ENCODE measurements around the gene IL15. TPM values are rescaled to one million over a fixed set of nuclear protein-coding genes. Genes with fewer than 3 reads are reported as not detected.
"Not testable (repeated sequence)": the region's sequence is repeated elsewhere in the genome, so short reads cannot be mapped to it uniquely, and the experiment has no call there.

IL15 gene
- total RNA-seq, 1 experiment from 2014 or later = 8.9 TPM

- no peak for DNase-seq (ENCODE audit: low read depth in 1 of 2, low spot score in 2 of 2)
- no peaks in the 10 kb centered on the region for H3K36me3 ChIP-seq
- no peak overlapping the region for H3K27ac ChIP-seq
Measured at GRCh38 chr4:141730805-141731204, 94.4 kb downstream of the IL15 start.

DNA sequence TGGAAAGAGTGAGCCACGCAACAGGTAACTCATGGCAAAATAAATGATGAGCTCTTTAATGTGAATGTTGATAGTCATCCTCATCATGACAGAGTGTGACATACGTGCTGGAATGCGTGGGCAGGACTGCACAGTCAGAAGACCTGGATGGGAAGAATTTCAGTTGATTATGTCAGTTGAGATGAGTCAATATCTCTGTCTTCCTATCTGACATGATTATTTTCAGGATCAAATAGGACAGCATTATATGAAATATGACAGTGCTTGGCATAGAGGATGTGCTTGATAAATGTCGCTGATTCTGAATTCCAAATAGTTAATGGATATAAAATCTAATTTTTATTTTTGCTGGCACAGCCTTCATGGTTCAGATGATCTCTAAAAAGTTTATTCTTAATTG is 95.1 kb downstream of the IL15 start:
- no peak overlapping the region for H3K27ac ChIP-seq
- H3K27me3 ChIP-seq (replicated peaks) = no peaks in the 10 kb centered on the region
- no peaks in the 10 kb centered on the region for H3K36me3 ChIP-seq
- H3K9me3 ChIP-seq (replicated peaks) = no peaks in the 10 kb centered on the region
- H3K4me1 ChIP-seq (replicated peaks) = no peaks in the 10 kb centered on the region
- H3K4me3 ChIP-seq = no peak overlapping the region
- no peak for DNase-seq (ENCODE audit: low read depth in 1 of 2, low spot score in 2 of 2)

More at GRCh38 chr4:141730805-141731204, 94.4 kb downstream of the IL15 start:
- H3K4me3 ChIP-seq = no peak overlapping the region
- H3K27me3 ChIP-seq (replicated peaks) = no peaks in the 10 kb centered on the region
- no peaks in the 10 kb centered on the region for H3K4me1 ChIP-seq (replicated peaks)
- no peaks in the 10 kb centered on the region for H3K9me3 ChIP-seq (replicated peaks)

DNA sequence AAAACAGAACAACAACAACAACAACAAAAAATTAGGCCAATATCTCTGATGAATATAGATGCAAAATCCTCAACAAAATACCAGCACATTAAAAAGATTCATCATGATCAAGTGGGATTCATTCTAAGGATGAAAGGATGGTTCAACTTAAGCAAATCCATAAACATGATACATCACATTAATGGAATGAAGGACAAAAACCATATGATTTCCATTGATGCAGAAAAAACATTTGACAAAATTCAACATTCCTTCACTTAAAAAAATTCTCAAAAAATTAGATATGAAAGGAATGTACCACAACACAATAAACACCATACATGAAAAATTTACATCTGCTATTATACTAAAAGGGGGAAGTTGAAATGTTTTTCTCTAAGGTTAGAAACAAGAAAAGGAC is 103.3 kb downstream of the IL15 start:
- no peak overlapping the region for H3K27ac ChIP-seq
- no peak overlapping the region for H3K4me3 ChIP-seq
- H3K36me3 ChIP-seq = no peaks in the 10 kb centered on the region
- H3K9me3 ChIP-seq (replicated peaks) = no peaks in the 10 kb centered on the region
- DNase-seq (ENCODE audit: low read depth in 1 of 2, low spot score in 2 of 2) = no peak
- no peaks in the 10 kb centered on the region for H3K27me3 ChIP-seq (replicated peaks)
- no peaks in the 10 kb centered on the region for H3K4me1 ChIP-seq (replicated peaks)

DNA sequence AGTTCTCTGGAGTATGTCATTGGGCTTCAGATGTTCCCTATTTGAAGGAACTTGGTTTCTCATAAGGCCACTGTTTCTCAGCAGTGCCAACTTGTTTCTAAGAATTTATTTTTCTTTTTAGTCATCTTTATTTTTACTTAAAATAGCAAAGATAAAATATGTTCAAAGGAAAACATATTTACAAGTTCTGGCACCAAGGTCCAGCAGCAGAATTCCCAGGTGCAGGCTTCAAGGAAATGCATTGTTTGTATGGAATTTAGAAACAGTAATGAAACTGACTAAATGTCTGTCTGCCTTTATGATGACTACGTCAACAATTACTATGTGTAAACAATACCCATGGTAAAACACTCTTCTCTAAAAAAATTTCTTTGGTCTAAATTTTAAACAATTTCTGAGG is 109.6 kb downstream of the IL15 start:
- Histone ChIP-seq H3K4me1 (replicated peaks) (0 out of 2 replicates have a peak, but pooled peaks cover 4% of the 10 kb centered on the region), H3K9me3 (replicated peaks) (no peaks in the 10 kb centered on the region), H3K4me3 (no peak overlapping the region), H3K27ac (no peak overlapping the region), H3K36me3 (no peaks in the 10 kb centered on the region), H3K27me3 (replicated peaks) (no peaks in the 10 kb centered on the region)
- DNase-seq (ENCODE audit: low read depth in 1 of 2, low spot score in 2 of 2) = no peak

GRCh38 chr4:141751806-141752205 is 115.4 kb downstream of the IL15 start:
- not testable (repeated sequence) for H3K27me3 ChIP-seq (replicated peaks); H3K36me3 ChIP-seq; H3K4me3 ChIP-seq; H3K4me1 ChIP-seq (replicated peaks); H3K9me3 ChIP-seq (replicated peaks); H3K27ac ChIP-seq; DNase-seq (ENCODE audit: low read depth in 1 of 2, low spot score in 2 of 2)

DNA sequence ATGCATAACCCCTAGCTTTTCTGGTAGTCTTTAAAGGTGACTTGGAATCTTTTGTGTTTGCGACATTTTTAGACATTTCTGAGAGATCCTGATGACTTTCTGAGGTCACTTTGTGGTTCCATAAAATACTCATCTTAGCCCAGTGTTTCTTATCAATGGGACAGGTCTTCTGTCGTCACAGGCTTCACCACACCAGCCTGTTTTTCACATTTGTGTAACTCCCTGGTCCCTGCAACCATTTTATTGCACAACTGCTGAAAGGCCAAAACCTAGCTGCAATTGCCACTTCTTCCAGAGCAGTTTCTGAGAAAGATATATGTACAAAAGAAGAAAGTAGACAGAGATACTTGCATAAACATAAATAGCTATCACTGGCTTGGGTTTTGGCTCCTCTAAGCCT is 120.9 kb downstream of the IL15 start:
- no peaks in the 10 kb centered on the region for H3K9me3 ChIP-seq (replicated peaks)
- no peak overlapping the region for H3K27ac ChIP-seq
- H3K4me3 ChIP-seq = no peak overlapping the region
- H3K4me1 ChIP-seq (replicated peaks) = no peaks in the 10 kb centered on the region
- no peaks in the 10 kb centered on the region for H3K36me3 ChIP-seq
- H3K27me3 ChIP-seq (replicated peaks) = no peaks in the 10 kb centered on the region
- no peak for DNase-seq (ENCODE audit: low read depth in 1 of 2, low spot score in 2 of 2)

DNA sequence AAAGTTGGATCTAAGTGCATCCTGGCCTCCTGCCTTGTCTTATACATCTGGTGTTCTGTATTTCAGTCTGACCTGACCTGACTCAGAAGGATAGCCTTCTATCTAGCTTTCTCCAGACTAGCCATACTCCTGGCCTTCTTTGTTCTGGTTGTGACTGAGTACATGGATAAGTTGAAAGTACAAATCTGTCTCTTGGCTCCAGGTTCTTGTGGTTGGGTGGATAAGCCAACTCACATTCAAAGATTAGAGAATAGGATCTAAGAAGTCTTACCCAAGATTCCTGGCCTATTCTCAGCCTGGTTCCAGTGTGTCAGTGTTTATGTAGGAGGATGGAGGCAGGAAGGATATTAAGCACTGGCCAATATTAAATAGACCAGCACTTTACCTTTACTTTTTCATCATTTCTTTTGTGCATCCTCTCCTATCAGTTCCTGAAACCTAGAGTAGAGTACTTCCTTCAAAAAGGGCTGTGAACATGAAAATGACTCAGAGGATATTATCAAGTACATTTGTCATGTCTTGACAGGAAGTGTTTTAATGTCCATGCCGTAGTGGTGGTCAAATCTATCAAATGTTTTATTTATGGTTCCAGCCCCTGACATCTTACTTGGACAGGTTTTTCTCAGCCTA is 123.5 kb downstream of the IL15 start:
- no peak for DNase-seq (ENCODE audit: low read depth in 1 of 2, low spot score in 2 of 2)

DNA sequence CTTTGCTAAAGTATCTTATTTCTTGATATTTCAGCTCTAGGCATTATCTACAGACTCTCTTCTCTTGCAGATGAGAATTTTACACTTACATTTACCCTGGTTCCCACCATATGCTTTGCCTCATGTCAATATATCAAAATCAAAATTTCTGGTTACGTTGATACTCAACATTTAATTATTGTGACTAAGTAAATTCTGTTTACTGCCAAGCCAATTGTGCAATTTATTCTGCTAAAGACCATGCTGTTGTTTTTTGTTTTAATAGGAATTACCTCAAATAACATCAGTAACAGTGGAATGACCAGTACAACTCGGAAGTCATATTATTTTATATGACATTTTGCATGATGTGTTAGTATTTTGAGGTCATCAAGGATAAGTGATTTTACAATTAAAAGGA is 125.5 kb downstream of the IL15 start:
- DNase-seq (ENCODE audit: low read depth in 1 of 2, low spot score in 2 of 2) = no peak
- Histone ChIP-seq H3K4me1 (replicated peaks) (no peaks in the 10 kb centered on the region), H3K27me3 (replicated peaks) (no peaks in the 10 kb centered on the region), H3K36me3 (no peaks in the 10 kb centered on the region), H3K4me3 (no peak overlapping the region), H3K27ac (no peak overlapping the region), H3K9me3 (replicated peaks) (no peaks in the 10 kb centered on the region)

More for the DNA sequence above, 123.5 kb downstream of the IL15 start:
- Histone ChIP-seq H3K27ac (no peak overlapping the region), H3K36me3 (no peaks in the 10 kb centered on the region), H3K4me3 (no peak overlapping the region), H3K9me3 (replicated peaks) (no peaks in the 10 kb centered on the region), H3K4me1 (replicated peaks) (no peaks in the 10 kb centered on the region), H3K27me3 (replicated peaks) (no peaks in the 10 kb centered on the region)

DNA sequence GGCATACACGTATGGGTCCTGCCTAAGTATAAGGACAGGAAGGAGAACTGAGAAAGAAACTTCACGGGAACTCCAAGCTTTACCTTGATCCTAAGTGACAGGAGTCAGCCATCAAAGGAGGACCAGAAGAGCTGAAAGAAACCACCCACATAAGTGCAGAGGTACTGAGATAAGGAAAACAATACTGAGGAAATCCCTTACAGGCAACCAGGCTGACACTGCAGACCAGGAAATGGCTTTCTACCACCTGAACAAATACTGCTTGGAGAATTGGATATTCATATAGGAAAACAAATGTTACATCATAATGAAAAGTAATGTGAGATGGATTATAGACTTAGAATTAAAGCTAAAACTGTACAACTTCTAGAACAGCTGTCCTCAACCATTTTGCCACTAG is 127.0 kb downstream of the IL15 start:
- Histone ChIP-seq H3K4me3 (no peak overlapping the region), H3K27ac (no peak overlapping the region)

DNA sequence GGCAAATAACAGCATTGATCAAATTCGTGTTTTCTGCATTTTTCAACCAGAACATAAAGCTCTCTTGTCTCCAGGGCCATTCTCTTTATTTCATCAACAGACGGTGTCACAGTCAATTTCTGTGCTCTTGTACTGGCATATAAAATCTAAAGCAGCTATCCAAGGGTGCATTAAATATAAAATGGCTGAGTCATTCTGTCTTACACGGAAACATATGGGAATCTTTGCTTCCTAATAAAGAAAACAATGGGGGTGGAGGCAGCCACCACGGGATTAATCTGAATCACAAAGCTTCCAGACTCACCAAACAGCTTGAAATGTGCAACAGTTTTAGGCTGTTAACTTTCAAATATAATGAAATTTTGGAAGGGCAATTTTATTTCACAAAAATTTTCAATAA is 132.6 kb downstream of the IL15 start:
- peaks cover 8% of the 10 kb centered on the region; the same call in 1 of the 2 replicates for H3K4me1 ChIP-seq (replicated peaks)
- H3K27me3 ChIP-seq (replicated peaks) = no peaks in the 10 kb centered on the region
- H3K9me3 ChIP-seq (replicated peaks) = no peaks in the 10 kb centered on the region
- no peak overlapping the region for H3K4me3 ChIP-seq
- no peaks in the 10 kb centered on the region for H3K36me3 ChIP-seq
- no peak for DNase-seq (ENCODE audit: low read depth in 1 of 2, low spot score in 2 of 2)
- no peak overlapping the region for H3K27ac ChIP-seq

More for the DNA sequence above, 127.0 kb downstream of the IL15 start:
- no peaks in the 10 kb centered on the region for H3K9me3 ChIP-seq (replicated peaks)
- no peaks in the 10 kb centered on the region for H3K4me1 ChIP-seq (replicated peaks)
- no peaks in the 10 kb centered on the region for H3K27me3 ChIP-seq (replicated peaks)
- no peak for DNase-seq (ENCODE audit: low read depth in 1 of 2, low spot score in 2 of 2)
- H3K36me3 ChIP-seq = no peaks in the 10 kb centered on the region

DNA sequence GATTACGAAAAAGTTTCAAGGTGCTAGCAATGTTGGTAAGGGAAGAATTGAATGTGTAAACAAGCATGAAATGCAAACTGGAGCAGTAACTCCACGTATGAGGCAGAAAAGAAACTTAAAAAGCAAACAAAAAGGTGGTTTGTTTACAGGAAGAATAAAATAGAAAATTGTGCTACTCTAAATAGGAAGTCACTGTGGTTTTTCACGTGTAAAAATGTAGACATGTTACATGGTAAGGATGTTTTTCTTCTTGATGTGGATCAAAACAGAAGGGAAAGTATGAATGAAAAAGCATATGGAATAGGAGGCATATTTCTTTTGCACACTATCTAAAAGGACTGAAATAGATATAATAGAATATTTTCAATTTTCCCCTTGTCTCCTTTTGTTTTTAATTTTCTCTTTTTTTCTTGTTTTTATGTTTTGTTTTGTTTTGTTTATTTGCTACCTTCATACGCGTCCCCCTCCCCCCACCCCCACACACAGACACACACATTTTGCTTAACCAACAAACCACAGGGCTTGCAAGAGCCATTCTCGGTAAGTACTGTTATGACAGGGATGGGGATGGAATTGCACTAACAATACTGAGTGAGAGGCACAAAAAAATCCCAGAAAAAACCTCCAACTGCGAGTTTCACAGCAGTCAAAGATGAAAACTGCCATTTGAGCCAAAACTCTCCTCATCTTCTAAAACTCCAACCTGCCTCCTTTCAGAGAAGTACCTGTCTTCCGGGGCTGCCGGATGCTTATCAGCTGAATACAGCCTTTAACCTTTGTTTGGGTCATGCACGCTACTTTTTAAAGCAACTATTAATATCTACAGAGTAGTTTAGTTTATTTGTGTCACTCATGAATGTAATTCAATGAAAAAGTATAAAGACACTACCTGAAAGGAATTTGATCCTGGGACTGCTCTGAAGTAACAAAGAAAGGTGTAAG is 135.8 kb downstream of the IL15 start:
- peaks cover 8% of the 10 kb centered on the region; the same call in 1 of the 2 replicates for H3K4me1 ChIP-seq (replicated peaks)
- no peaks in the 10 kb centered on the region for H3K9me3 ChIP-seq (replicated peaks)
- peak in 1 of 2 experiments; percentile 5 for DNase-seq (ENCODE audit: low read depth in 1 of 2, low spot score in 2 of 2)
- no peak overlapping the region for H3K4me3 ChIP-seq
- no peak overlapping the region for H3K27ac ChIP-seq
- no peaks in the 10 kb centered on the region for H3K36me3 ChIP-seq
- no peaks in the 10 kb centered on the region for H3K27me3 ChIP-seq (replicated peaks)

- no peaks in the 10 kb centered on the region for H3K9me3 ChIP-seq (replicated peaks)
- H3K36me3 ChIP-seq = no peaks in the 10 kb centered on the region
- DNase-seq (ENCODE audit: low read depth in 1 of 2, low spot score in 2 of 2) = no peak
- no peak overlapping the region for H3K4me3 ChIP-seq
- H3K27me3 ChIP-seq (replicated peaks) = no peaks in the 10 kb centered on the region
- H3K27ac ChIP-seq = no peak overlapping the region
- H3K4me1 ChIP-seq (replicated peaks) = peaks cover 8% of the 10 kb centered on the region; the same call in 1 of the 2 replicates
Measured at GRCh38 chr4:141772838-141773237, 136.5 kb downstream of the IL15 start.

- no peaks in the 10 kb centered on the region for H3K36me3 ChIP-seq
- DNase-seq (ENCODE audit: low read depth in 1 of 2, low spot score in 2 of 2) = no peak
- no peaks in the 10 kb centered on the region for H3K4me1 ChIP-seq (replicated peaks)
- H3K4me3 ChIP-seq = no peak overlapping the region
- no peaks in the 10 kb centered on the region for H3K27me3 ChIP-seq (replicated peaks)
- H3K27ac ChIP-seq = no peak overlapping the region
- 0 out of 2 replicates have a peak, but pooled peaks cover 2% of the 10 kb centered on the region for H3K9me3 ChIP-seq (replicated peaks)
Measured at GRCh38 chr4:141782205-141782604, 145.8 kb downstream of the IL15 start.

Data from SJSA1 (cell line).